GM19099 (cell line): ENCODE results near the gene DPP9.

ENCODE experiments used
- POLR2A ChIP-seq: IDR thresholded peaks from 3 replicates; pipeline ENCODE4 v1.6.1; 2011; ENCODE audit warnings: low read depth; ENCODE audit not compliant: insufficient read length; ENCODE audit errors: extremely low read depth

DPP9 gene

GRCh38 chr19:4690361-4690760, 33.3 kb downstream of the DPP9 start:
- TF ChIP-seq POLR2A = no peak

- TF ChIP-seq POLR2A = no peak
Observed at GRCh38 chr19:4689403-4689802, 34.2 kb downstream of the DPP9 start.

GRCh38 chr19:4688587-4688986, 35.1 kb downstream of the DPP9 start:
- TF ChIP-seq POLR2A = no peak

- no peak for TF ChIP-seq POLR2A
Observed at GRCh38 chr19:4687396-4687795, 36.2 kb downstream of the DPP9 start.

GRCh38 chr19:4686700-4687099, 36.9 kb downstream of the DPP9 start:
- no peak for TF ChIP-seq POLR2A

GRCh38 chr19:4684312-4685095, 39.1 kb downstream of the DPP9 start:
- TF ChIP-seq POLR2A = no peak

GRCh38 chr19:4682417-4683200, 41.0 kb downstream of the DPP9 start:
- TF ChIP-seq POLR2A = no peak

- TF ChIP-seq POLR2A = no peak
Observed at GRCh38 chr19:4678881-4679790, 44.5 kb downstream of the DPP9 start.

GRCh38 chr19:4676955-4677731, 46.5 kb downstream of the DPP9 start:
- no peak for TF ChIP-seq POLR2A

- TF ChIP-seq POLR2A = no peak
Observed at GRCh38 chr19:4675346-4675745, 48.3 kb downstream of the DPP9 start.

- TF ChIP-seq POLR2A = no peak
Observed at GRCh38 chr19:4673726-4674125, 49.9 kb downstream of the DPP9 start.

- TF ChIP-seq POLR2A = no peak
Observed at GRCh38 chr19:4673216-4673615, 50.4 kb downstream of the DPP9 start.

GRCh38 chr19:4671185-4671851, 52.3 kb downstream of the DPP9 start:
- no peak for TF ChIP-seq POLR2A
